A549 treated with AZD9567 at 1 μM for 4 hours (cell line): ENCODE data around the gene BRCA1. TPM values are rescaled to one million over a fixed set of nuclear protein-coding genes. Genes with fewer than 3 reads are reported as not detected.

Experiments
- total RNA-seq: library from RNA; stranded (reverse); fragments of 200-300 nt; extraction: Qiagen RNA extraction; gene quantifications from 5 replicates; pipeline ENCODE4 v1.2.3, GENCODE V29; 2022; ENCODE audit not compliant: insufficient read depth

The BRCA1 gene
- total RNA-seq, result 20.2 to 39.9 TPM (median 23.5 TPM) in 5 replicates

DNA sequence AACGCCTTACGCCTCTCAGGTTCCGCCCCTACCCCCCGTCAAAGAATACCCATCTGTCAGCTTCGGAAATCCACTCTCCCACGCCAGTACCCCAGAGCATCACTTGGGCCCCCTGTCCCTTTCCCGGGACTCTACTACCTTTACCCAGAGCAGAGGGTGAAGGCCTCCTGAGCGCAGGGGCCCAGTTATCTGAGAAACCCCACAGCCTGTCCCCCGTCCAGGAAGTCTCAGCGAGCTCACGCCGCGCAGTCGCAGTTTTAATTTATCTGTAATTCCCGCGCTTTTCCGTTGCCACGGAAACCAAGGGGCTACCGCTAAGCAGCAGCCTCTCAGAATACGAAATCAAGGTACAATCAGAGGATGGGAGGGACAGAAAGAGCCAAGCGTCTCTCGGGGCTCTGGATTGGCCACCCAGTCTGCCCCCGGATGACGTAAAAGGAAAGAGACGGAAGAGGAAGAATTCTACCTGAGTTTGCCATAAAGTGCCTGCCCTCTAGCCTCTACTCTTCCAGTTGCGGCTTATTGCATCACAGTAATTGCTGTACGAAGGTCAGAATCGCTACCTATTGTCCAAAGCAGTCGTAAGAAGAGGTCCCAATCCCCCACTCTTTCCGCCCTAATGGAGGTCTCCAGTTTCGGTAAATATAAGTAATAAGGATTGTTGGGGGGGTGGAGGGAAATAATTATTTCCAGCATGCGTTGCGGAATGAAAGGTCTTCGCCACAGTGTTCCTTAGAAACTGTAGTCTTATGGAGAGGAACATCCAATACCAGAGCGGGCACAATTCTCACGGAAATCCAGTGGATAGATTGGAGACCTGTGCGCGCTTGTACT, at the start of gene BRCA1:
Gene BRCA1 (minus strand): TSS at position 232 of the 834 bp plus-strand sequence. CDS start 1,268 bp downstream, outside the sequence.

DNA sequence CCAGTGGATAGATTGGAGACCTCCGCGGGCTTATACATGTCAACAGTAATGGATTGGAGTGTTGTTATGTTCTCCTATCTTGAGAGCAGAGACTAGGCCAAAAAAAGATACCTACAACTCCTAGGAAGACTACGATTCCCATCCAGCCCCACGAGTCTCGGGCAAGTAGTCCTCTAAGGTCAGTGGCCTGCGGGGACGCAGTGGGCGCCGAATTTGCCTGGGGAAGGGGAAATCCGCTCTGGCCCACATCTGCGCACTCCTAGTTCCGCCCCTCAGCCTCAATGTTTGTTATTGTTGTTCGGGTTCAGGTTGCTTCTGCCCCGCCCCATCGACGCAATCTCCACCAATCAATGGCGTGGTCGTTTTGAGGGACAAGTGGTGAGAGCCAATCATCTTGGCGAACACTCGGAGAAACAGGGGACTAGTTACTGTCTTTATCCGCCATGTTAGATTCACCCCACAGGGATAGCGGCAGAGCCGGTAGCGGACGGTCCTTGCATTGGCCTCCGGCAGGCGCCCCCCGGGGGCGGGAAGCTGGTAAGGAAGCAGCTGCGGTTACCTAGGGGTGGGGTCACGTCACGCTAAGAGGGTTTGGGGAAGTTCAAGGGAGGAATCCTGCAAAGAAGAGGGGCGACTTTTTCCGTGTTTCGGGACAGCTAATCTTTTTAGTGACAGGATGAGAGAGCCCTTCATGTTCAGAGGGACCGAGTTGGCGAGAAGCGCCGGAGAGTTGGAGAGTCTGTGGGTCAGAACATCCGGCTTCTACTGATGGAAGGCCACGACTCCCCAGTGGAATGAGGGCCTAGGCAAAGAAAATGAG, 45.8 kb upstream of the BRCA1 start, which contains the start of gene NBR1:
Gene NBR1 (plus strand): TSS at position 449 of the 820 bp plus-strand sequence. CDS start 4,586 bp downstream, outside the sequence.

DNA sequence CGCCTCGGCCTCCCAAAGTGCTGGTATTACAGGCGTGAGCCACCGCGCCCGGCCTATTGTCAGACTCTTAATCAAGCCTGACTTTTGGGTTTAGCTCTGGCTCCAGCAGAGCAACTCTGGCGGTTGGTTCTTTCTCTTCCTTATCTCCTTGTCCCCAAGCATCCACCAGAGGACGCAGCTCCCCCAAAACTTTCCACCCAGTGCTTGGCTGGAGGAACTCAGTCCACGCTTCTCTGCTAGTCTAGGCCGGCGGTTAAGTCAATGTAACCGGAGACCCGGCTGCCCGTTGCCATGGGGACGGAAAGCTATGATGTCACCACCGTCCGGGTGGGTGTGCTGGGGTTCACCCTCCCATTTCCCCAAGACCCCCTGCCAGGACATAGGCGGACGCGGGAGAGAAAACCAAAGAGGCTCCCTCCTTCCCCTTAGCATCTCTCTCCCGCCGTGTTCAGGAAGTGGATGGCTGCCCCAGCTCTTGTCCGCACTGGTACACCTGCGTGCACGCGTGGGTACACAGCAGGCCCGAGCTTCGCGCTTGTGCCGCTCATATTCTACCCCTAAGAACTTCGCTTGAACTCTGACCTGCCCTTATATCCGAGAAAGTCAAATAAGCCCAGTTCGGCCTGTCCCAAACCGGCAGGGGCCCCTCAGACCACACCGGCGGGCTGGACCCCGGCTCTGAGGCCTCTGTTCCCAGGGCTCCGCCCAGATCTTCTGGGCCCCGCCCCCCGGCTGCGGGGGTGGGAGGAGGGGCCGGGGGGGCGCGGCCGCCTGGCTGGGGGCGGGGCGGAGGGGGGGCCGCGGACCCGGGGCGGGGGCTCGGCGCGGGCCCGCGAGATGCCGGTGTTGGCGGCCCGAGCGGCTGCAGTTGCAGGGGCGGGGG, 100.5 kb downstream of the BRCA1 start, which contains the start of gene RND2:
Gene RND2 (plus strand): TSS at position 825 of the 883 bp plus-strand sequence. CDS start 117 bp downstream, outside the sequence.

DNA sequence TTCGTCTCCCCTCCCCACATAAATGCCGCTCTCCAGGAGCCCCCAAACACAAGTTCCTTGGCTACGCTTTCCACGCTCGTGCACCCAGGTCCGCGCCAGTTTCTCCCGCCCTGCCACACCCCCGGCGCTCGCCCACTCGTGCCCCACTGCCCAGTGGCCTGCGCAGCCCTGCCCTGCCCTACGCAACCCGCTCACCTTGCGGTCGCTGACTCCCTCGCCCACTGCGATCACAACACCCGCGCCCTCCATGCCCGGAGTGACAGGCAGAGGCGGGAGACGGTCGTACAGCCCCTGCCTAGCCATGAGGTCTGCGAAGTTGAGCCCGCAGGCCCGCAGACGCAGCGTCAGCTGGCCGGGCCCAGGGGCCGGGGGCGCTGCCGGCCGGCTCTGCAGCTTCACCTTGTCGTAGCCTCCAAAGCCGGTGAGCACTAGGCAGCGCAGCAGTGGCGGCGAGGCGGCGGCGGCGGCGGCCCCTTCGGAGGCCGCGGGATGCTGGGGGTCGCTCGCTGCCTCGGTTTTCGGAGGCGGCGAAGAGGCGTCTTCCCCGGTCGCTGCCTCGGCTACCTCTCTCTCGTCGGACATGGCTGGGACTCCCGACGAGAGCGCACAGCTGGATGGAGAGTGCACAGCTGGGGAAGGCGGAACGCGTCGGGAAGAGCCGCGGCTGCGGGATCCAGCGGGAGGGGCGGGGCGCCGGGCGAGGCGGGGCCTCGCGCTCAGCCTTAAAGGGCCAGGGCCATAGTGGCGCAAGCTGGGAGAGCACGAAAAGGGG, 103.2 kb downstream of the BRCA1 start, which contains the start of gene VAT1:
Gene VAT1 (minus strand): TSS at position 645 of the 772 bp plus-strand sequence. CDS start 63 bp downstream, at position 582.

DNA sequence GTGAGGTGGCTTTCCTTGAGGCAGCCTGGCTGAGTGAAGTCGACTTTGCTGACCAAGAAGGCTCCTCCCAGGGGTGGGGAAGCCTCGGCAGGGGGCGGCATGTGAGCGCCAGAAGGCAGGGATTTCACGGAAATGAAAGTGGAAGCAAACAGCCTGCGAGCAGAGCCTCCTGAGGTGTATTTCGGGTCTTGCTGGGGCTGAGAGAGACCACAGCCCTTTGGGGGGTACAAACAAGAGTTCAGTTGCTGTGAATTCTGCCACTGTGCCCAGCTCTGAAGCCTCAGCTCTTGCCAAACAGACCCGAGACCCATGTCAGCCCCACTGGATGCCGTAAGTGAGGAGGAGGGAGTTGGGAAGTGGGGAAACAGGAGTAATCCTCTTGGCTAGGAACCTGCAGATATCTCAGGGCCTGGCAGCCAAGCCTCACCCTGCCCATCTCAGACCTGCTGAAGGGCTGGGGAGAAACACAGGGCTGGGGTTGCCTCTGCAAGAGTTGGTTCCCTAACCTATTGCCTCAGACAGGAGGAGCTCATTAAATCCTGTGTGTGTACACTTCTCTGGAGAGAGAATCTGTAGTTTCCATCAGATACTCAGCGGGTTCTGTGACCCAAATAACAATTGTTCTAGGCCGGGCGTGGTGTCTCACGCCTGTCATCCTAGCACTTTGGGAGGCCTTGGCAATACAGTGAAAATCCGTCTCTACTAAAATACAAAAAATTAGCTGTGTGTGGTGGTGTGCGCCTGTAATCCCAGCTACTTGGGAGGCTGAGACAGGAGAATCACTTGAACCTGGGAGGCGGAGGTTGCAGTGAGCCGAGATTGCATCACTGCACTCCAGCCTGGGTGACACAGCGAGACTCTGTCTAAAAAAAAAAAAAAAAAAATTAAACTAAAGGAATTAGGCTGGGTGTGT, 118.3 kb downstream of the BRCA1 start, which contains the start of gene IFI35:
Gene IFI35 (plus strand): TSS at position 146 of the 913 bp plus-strand sequence. CDS start 164 bp downstream, at position 310.

DNA sequence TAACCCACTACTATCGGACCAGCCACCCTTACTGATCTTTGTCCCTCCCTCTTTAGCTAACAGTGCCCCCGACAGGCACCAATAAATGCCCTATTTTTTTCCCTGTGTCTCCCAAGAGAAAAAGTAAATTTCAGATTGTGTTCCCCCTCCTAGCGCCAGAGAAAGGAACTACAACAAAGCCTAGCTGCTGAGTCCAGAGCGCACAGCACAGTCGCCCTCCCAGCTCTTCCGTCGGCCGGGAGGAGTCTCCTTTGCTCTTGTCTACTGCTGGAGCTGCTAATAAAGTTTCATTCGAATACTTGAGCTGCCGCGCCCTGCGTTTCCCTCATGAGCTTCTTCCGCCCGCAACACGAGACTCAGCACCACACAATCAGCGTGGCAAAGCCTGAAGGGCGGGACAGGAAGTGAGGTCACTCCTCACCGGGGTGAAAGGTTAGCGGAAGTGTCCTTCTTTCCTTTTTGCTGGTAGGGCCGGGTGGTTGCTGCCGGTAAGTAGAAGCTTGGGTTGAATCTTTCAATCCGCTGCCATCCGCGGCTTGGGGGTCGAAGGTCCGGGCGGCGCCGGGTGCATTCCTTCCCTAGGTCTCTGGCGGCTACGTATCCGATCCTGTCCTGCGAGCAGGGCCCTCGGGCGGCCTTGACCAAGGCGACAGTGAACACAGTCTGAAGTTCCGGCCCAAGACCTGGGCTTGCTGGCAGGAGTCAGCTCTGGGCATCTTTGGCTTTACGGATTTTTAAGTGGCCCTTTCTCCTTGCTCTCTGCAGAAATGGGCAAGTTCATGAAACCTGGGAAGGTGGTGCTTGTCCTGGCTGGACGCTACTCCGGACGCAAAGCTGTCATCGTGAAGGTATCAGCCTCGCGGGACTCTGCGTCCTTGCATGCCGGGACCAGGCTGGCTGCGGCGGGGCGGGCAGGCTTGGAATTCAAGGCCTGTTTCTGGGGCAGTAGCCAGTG, 126.9 kb downstream of the BRCA1 start, which contains the start of gene RPL27:
Gene RPL27 (plus strand): TSS at position 436 of the 955 bp plus-strand sequence. CDS start 332 bp downstream, at position 768.

Other genes starting within 250 kb of the BRCA1 start
- not detected in 5 replicates for gene G6PC1, start 224.6 kb downstream of the BRCA1 start, total RNA-seq
- gene AARSD1, start 160.9 kb downstream of the BRCA1 start, total RNA-seq, result 53.9 to 60.7 TPM (median 58.3 TPM) in 5 replicates
- 0.64 to 1.4 TPM (median 1.1 TPM) in 4 of 5 replicates, not detected in the other for gene PTGES3L, start 145.3 kb downstream of the BRCA1 start, total RNA-seq
- 18.0 to 20.9 TPM (median 20.3 TPM) in 5 replicates for gene RUNDC1, start 144.8 kb downstream of the BRCA1 start, total RNA-seq
- gene RPL27, start 126.9 kb downstream of the BRCA1 start, total RNA-seq, result 2,997 to 4,045 TPM (median 3,077 TPM) in 5 replicates
- gene IFI35, start 118.6 kb downstream of the BRCA1 start, total RNA-seq, result 15.9 to 20.5 TPM (median 17.9 TPM) in 5 replicates
- 228 to 249 TPM (median 236 TPM) in 5 replicates for gene VAT1, start 103.0 kb downstream of the BRCA1 start, total RNA-seq
- gene RND2, start 100.1 kb downstream of the BRCA1 start, total RNA-seq, result 0.10 to 0.26 TPM (median 0.13 TPM) in 4 of 5 replicates, not detected in the other
- 33.1 to 42.6 TPM (median 38.2 TPM) in 5 replicates for gene NBR1, start 45.9 kb upstream of the BRCA1 start, total RNA-seq
- 0.99 to 1.2 TPM (median 1.1 TPM) in 4 of 5 replicates, not detected in the other for gene TMEM106A, start 86.5 kb upstream of the BRCA1 start, total RNA-seq
- gene CCDC200, start 103.3 kb upstream of the BRCA1 start, total RNA-seq, result not detected in 5 replicates
- not detected in 5 replicates for gene RNU2-1, start 108.6 kb upstream of the BRCA1 start, total RNA-seq